ENCODE data around the gene STK38. TPM values are rescaled to one million over a fixed set of nuclear protein-coding genes. Genes with fewer than 3 reads are reported as not detected.
"Not testable (repeated sequence)": the region's sequence is repeated elsewhere in the genome, so short reads cannot be mapped to it uniquely, and the experiment has no call there.

STK38 gene
- total RNA-seq, 3 donors from 2014 or later: 67.3 to 80.7 (median 69.9) TPM

GRCh38 chr6:36463676-36464075 lies 83.6 kb downstream of the STK38 start:
- DNase-seq (no peak), ATAC-seq (no peak)
- Histone ChIP-seq H3K4me1 (ENCODE audit: low read depth) (peaks cover 6% of the 10 kb centered on the region), H3K9me3 (no peaks in the 10 kb centered on the region), H3K4me3 (no peak overlapping the region), H3K36me3 (ENCODE audit: low read depth) (no peaks in the 10 kb centered on the region)
- TF ChIP-seq, protein P1, sequence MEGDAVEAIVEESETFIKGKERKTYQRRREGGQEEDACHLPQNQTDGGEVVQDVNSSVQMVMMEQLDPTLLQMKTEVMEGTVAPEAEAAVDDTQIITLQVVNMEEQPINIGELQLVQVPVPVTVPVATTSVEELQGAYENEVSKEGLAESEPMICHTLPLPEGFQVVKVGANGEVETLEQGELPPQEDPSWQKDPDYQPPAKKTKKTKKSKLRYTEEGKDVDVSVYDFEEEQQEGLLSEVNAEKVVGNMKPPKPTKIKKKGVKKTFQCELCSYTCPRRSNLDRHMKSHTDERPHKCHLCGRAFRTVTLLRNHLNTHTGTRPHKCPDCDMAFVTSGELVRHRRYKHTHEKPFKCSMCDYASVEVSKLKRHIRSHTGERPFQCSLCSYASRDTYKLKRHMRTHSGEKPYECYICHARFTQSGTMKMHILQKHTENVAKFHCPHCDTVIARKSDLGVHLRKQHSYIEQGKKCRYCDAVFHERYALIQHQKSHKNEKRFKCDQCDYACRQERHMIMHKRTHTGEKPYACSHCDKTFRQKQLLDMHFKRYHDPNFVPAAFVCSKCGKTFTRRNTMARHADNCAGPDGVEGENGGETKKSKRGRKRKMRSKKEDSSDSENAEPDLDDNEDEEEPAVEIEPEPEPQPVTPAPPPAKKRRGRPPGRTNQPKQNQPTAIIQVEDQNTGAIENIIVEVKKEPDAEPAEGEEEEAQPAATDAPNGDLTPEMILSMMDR (IDR thresholded peaks at IDR 0.05): no peak
- intact Hi-C loops (cut with DNase I, micrococcal nuclease): no loop called here

DNA sequence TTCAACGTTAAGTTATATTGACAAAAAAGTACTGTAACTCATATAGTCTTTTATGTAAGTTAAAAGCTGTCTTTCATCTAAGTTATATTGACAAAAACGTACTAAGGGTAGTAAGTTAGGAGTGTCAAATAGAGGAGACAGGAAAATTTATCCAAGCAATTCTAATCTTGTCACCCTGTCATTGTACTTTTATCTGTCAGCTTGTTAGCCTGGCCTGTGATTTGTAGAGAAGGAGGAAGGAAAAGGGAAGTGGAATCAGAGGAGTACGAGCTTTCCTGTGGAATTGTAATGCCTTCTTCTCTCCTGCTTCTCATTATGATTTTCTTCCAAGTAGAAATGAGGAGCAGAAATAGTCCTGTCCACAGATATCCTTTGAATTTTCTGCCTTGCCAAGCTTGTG lies 85.6 kb downstream of the STK38 start:
- Histone ChIP-seq H3K36me3 (ENCODE audit: low read depth) (no peaks in the 10 kb centered on the region), H3K4me1 (ENCODE audit: low read depth) (peaks cover 6% of the 10 kb centered on the region), H3K4me3 (no peak overlapping the region), H3K9me3 (no peaks in the 10 kb centered on the region)
- ATAC-seq (no peak), DNase-seq (no peak)
- intact Hi-C loops (cut with DNase I, micrococcal nuclease): no loop called here
- TF ChIP-seq, protein P1 (IDR thresholded peaks at IDR 0.05): no peak

DNA sequence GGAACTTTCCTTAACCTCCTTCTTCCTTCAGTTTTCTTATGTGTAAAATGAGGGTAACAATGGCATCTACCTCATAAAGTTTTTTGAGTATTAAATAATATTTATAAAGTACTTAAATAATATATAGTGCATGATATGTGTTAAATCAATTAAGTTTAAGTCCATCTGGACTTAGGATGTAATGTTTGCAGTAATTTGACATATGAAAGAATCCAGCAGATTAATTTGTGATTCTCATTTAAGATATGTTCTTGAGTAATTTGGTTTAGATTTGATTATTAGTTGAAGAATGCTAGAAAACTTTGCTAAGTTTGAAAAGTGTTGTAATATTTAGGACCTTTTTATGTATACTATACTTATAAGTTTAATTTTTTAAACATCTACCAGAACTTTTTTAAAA lies 86.4 kb downstream of the STK38 start:
- DNase-seq: no peak
- ATAC-seq: no peak
- H3K36me3 ChIP-seq (ENCODE audit: low read depth): no peaks in the 10 kb centered on the region
- H3K4me1 ChIP-seq (ENCODE audit: low read depth): peaks cover 6% of the 10 kb centered on the region
- H3K9me3 ChIP-seq: no peaks in the 10 kb centered on the region
- no peak overlapping the region for H3K4me3 ChIP-seq
- TF ChIP-seq, protein P1 (IDR thresholded peaks at IDR 0.05): no peak
- intact Hi-C loops (cut with DNase I, micrococcal nuclease): no loop called here

GRCh38 chr6:36459501-36459900 lies 87.8 kb downstream of the STK38 start:
- peaks cover 6% of the 10 kb centered on the region for H3K4me1 ChIP-seq (ENCODE audit: low read depth)
- H3K4me3 ChIP-seq: no peak overlapping the region
- DNase-seq (no peak), ATAC-seq (no peak)
- intact Hi-C loops (cut with DNase I, micrococcal nuclease): no loop called here
- TF ChIP-seq, protein P1 (IDR thresholded peaks at IDR 0.05): no peak
- H3K36me3 ChIP-seq (ENCODE audit: low read depth): no peaks in the 10 kb centered on the region
- no peaks in the 10 kb centered on the region for H3K9me3 ChIP-seq

DNA sequence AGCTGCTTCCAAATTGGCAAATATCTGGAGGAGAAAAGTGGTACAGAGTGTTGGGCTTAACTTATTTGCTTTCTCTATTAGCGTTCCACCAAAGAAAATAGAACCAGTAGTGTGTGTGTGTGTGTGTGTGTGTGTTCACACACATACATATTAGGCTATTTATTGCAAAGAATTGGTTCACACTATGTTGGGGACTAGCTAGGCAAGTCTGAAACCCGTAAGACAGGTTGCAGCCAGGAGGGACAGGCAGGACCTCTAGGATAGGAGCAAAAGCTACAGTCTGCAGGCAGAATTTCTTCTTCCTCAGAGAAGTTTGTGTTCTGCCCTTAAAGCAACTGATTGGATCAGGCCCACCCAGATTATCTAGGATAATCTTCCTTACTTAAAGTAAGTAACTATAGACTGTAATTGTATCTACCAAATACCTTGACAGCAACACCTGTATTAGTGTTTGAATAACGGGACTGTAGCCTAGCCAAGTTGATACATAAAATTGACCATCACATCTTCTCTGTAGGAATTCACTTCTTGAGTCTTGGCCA lies 91.7 kb downstream of the STK38 start:
- no peak for ATAC-seq
- DNase-seq: no peak
- Histone ChIP-seq H3K36me3 (ENCODE audit: low read depth) (no peaks in the 10 kb centered on the region), H3K4me3 (no peak overlapping the region), H3K4me1 (ENCODE audit: low read depth) (peaks cover 6% of the 10 kb centered on the region), H3K9me3 (no peaks in the 10 kb centered on the region)
- intact Hi-C loops (cut with DNase I, micrococcal nuclease): no loop called here
- TF ChIP-seq, protein P1 (IDR thresholded peaks at IDR 0.05): no peak

- intact Hi-C loops (cut with DNase I, micrococcal nuclease); H3K4me1 ChIP-seq (ENCODE audit: low read depth); H3K9me3 ChIP-seq; ATAC-seq; H3K36me3 ChIP-seq (ENCODE audit: low read depth); H3K4me3 ChIP-seq; DNase-seq: not testable (repeated sequence)
Observed at GRCh38 chr6:36452897-36453296, 94.4 kb downstream of the STK38 start.

- H3K4me1 ChIP-seq (ENCODE audit: low read depth): peaks cover 13% of the 10 kb centered on the region
- DNase-seq; intact Hi-C loops (cut with DNase I, micrococcal nuclease); H3K4me3 ChIP-seq; H3K36me3 ChIP-seq (ENCODE audit: low read depth); ATAC-seq; H3K9me3 ChIP-seq: not testable (repeated sequence)
Observed at GRCh38 chr6:36449173-36449572, 98.1 kb downstream of the STK38 start.

All from mucosa of descending colon (tissue), 3 donors.